ENCODE data around the gene UMODL1. TPM values are rescaled to one million over a fixed set of nuclear protein-coding genes. Genes with fewer than 3 reads are reported as not detected.
A peak's percentile ranks its signal among the peaks of the same experiment; 100 is the strongest.

UMODL1 gene
- total RNA-seq, 5 donors from 2014 or later (not counting 1 experiment from before 2014, with no cell fraction given): 0.16 to 0.99 (median 0.82) TPM

DNA sequence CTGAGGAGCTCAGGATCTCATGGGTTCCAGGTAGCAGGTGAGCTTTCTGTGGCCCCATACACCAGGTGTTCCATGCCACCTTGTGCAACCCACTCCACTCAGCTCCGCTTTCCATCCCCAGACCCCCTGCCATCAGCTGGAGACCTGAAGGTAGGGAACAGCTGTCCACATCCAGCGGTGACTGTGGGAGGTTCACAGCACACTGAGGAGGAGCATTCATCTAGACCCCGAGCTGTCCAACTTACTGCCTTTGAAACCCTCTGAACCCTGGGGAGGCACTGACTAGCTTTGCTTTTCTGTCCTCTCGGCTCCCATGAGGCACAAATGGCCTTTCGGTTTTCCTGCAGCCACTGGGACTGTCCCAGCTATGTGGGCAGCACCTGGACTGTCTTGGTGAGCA, 119.9 kb downstream of the UMODL1 start:
- ChIA-PET POLR2A (interaction anchor here in 1 of 2 donors (0.6 kb wide), 1 partner anchor 23 kb away, joined by 4 read pairs; no protein-coding TSS in a partner anchor), CTCF (interaction anchor here (0.8 to 1.7 kb wide), 3 partner anchors 42 to 45 kb away, joined by 3 to 4 read pairs (median 3); no protein-coding TSS in a partner anchor)
- H3K27ac ChIP-seq (ENCODE audit: low read length): no peak overlapping the region
- DNase-seq: no peak
- H3K4me3 ChIP-seq (ENCODE audit: control insufficient read depth in 1 of 2, extremely low read depth in 1 of 2, low read length in 1 of 2): no peak overlapping the region
- no peaks in the 10 kb centered on the region for H3K9me3 ChIP-seq
- H3K27me3 ChIP-seq (replicated peaks in 1 of 2; ENCODE audit: control insufficient read depth in 2 of 2, extremely low read depth in 1 of 2, insufficient read depth in 2 of 2, low read length in 1 of 2): no peaks in the 10 kb centered on the region
- H3K27ac Mint-ChIP-seq: peak overlapping the region in 1 of 2 donors; percentile 57
- H3K9me3 Mint-ChIP-seq: peaks cover 0 to 2% (median 0%) of the 10 kb centered on the region in 3 donors
- 100% methylated on average over 4 of the region's 5 CpGs for WGBS (ENCODE audit: insufficient coverage)
- peaks cover 65 to 93% of the 10 kb centered on the region in 2 experiments for H3K4me1 ChIP-seq (ENCODE audit: control insufficient read depth in 1 of 2, extremely low read depth in 1 of 2, insufficient read depth in 2 of 2, low read length in 2 of 2)
- H3K27me3 Mint-ChIP-seq: no peaks in the 10 kb centered on the region
- H3K36me3 Mint-ChIP-seq: no peaks in the 10 kb centered on the region
- no peak for ATAC-seq (replicated peaks in 1 of 4)
- peak overlapping the region in 1 of 3 donors; percentile 71 for H3K4me3 Mint-ChIP-seq
- H3K4me1 Mint-ChIP-seq: peaks cover 83 to 87% (median 84%) of the 10 kb centered on the region in 3 donors
- no peaks in the 10 kb centered on the region for H3K36me3 ChIP-seq (ENCODE audit: control insufficient read depth in 2 of 2, extremely low read depth in 1 of 2, insufficient read depth in 1 of 2, low read length in 1 of 2)

DNA sequence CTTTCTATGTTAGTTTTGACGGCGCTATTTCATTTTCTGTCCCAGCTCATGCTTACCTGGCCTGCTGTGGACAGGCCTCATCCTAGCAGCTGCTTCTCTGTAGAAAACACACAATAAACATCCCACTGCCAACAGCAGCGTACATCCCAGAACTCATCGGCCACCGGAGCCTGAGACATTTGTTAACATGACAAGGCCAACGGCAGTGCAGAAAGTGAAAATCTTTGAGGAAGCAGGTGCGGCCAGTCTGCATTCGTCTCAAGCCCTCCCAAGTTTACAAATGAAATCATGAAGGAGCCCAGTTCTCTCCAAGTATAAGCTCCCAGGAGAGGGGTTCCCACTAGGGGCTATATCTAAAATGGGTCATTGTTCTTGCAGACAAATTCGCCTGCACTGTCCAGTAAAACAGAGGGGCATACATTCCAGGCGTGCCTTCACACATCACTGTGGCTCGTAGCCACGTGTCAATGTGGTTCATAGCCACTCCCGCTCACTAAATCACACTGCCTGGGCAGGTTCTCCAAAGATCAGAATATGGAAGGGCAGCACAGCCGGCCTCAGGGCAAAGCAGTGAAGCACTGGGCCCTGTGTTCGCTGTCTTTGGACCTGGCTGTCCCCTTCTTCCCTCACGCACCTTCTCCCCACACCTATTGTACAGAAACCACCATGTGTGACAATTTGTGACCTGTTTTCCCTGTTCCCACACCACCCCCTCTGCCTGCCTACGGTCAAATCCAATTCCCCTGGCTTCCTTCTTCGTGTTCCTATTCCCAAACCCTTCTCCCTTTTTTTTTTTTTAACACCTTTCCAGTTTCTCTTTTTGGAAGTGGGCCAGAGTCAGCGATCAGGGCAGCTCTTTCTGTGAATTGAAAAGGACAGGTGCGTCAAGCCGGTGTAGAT, 120.8 kb downstream of the UMODL1 start:
- H3K4me1 ChIP-seq (ENCODE audit: control insufficient read depth in 1 of 2, extremely low read depth in 1 of 2, insufficient read depth in 2 of 2, low read length in 2 of 2): peaks cover 57 to 84% of the 10 kb centered on the region in 2 experiments
- peaks cover 75 to 82% (median 75%) of the 10 kb centered on the region in 3 donors for H3K4me1 Mint-ChIP-seq
- no peaks in the 10 kb centered on the region for H3K36me3 ChIP-seq (ENCODE audit: control insufficient read depth in 2 of 2, extremely low read depth in 1 of 2, insufficient read depth in 1 of 2, low read length in 1 of 2)
- CTCF ChIA-PET: interaction anchor here (0.7 to 1.5 kb wide), 5 partner anchors 42 to 487 kb away, joined by 3 to 5 read pairs (median 3); no protein-coding TSS in a partner anchor
- peak overlapping the region in 1 of 3 donors; percentile 71 for H3K4me3 Mint-ChIP-seq
- H3K27ac ChIP-seq (ENCODE audit: low read length): no peak overlapping the region
- H3K9me3 ChIP-seq: no peaks in the 10 kb centered on the region
- WGBS (ENCODE audit: insufficient coverage): 76% methylated on average over 15 of the region's 21 CpGs
- no peak overlapping the region for H3K4me3 ChIP-seq (ENCODE audit: control insufficient read depth in 1 of 2, extremely low read depth in 1 of 2, low read length in 1 of 2)
- H3K27ac Mint-ChIP-seq: peak overlapping the region in 1 of 2 donors; percentile 57
- no peaks in the 10 kb centered on the region for H3K36me3 Mint-ChIP-seq
- DNase-seq: peak in 4 of 35 experiments; percentile 17 to 36 (median 22)
- ATAC-seq (replicated peaks in 1 of 4): no peak
- H3K27me3 ChIP-seq (replicated peaks in 1 of 2; ENCODE audit: control insufficient read depth in 2 of 2, extremely low read depth in 1 of 2, insufficient read depth in 2 of 2, low read length in 1 of 2): no peaks in the 10 kb centered on the region
- POLR2A ChIA-PET: interaction anchor here in 1 of 2 donors (0.6 to 1.4 kb wide), 2 partner anchors 28 kb away, joined by 3 to 11 read pairs; no protein-coding TSS in a partner anchor
- no peaks in the 10 kb centered on the region for H3K27me3 Mint-ChIP-seq
- no peaks in the 10 kb centered on the region for H3K9me3 Mint-ChIP-seq

Other genes with a start within 250 kb of the UMODL1 start
- 10 to 100 TPM; 17.8 to 22.0 (median 20.7) TPM for gene PRDM15, start 192.0 kb upstream of the UMODL1 start, total RNA-seq
- gene C2CD2, start 117.3 kb upstream of the UMODL1 start, total RNA-seq: 10 to 100 TPM in 1 of 5 donors, 1 to 10 TPM in 4; 7.7 to 15.0 (median 9.5) TPM
- 100 to 1,000 TPM in 2 of 5 donors, 10 to 100 TPM in 3; 17.6 to 119 (median 25.9) TPM for gene ZBTB21, start 61.0 kb upstream of the UMODL1 start, total RNA-seq
- gene ABCG1, start 147.8 kb downstream of the UMODL1 start, total RNA-seq: 10 to 100 TPM in 2 of 5 donors, 1 to 10 TPM in 3; 4.1 to 51.1 (median 6.2) TPM
- 1 to 10 TPM in 2 of 5 donors, not detected in 3; 1.3 to 1.7 TPM for gene TFF3, start 244.1 kb downstream of the UMODL1 start, total RNA-seq

Data from T-cell (primary cell).